Loucy (cell line): ENCODE data around the gene SRRD.

Experiments
- H2AFZ ChIP-seq: fragments of 200-600 bp; sonication (generic); 2 replicates; pipeline ENCODE4 v1.6.0; 2016; ENCODE audit warnings: antibody characterized with exemption, mild to moderate bottlenecking, low read length, moderate library complexity
- H3F3A ChIP-seq: fragments of 200-600 bp; 2 replicates; pipeline ENCODE4 v1.6.0; 2016; ENCODE audit warnings: antibody characterized with exemption, low read depth, mild to moderate bottlenecking
- H3K27me3 ChIP-seq: fragments of 200-600 bp; sonication (generic); 2 replicates; pipeline ENCODE4 v1.6.1; 2014; ENCODE audit warnings: low read length, mild to moderate bottlenecking; ENCODE audit not compliant: insufficient read depth, poor library complexity, severe bottlenecking
- H3K36me3 ChIP-seq: fragments of 200-600 bp; sonication (generic); 2 replicates; pipeline ENCODE4 v1.6.1; 2016; ENCODE audit warnings: low read length; ENCODE audit not compliant: insufficient read depth
- H3K4me1 ChIP-seq: fragments of 200-600 bp; sonication (generic); 2 replicates; pipeline ENCODE4 v1.5.1; 2014; ENCODE audit warnings: low read length, mild to moderate bottlenecking; ENCODE audit not compliant: insufficient read depth, poor library complexity, severe bottlenecking
- H3K4me2 ChIP-seq: fragments of 200-600 bp; sonication (generic); 2 replicates; pipeline ENCODE4 v1.6.0; 2014; ENCODE audit warnings: antibody characterized with exemption, low read length, low read depth, mild to moderate bottlenecking; ENCODE audit not compliant: poor library complexity, severe bottlenecking
- H3K4me3 ChIP-seq: fragments of 200-600 bp; sonication (generic); 2 replicates; pipeline ENCODE4 v1.5.1; 2014; ENCODE audit warnings: low read length, mild to moderate bottlenecking, mixed read lengths; ENCODE audit not compliant: poor library complexity, severe bottlenecking
- H3K79me2 ChIP-seq: fragments of 200-600 bp; sonication (generic); 2 replicates; pipeline ENCODE4 v1.6.1; 2014; ENCODE audit warnings: low read length; ENCODE audit not compliant: insufficient read depth
- H3K9ac ChIP-seq: fragments of 200-600 bp; sonication (generic); 2 replicates; pipeline ENCODE4 v1.6.0; 2014; ENCODE audit warnings: mild to moderate bottlenecking, low read depth, low read length, moderate library complexity; ENCODE audit not compliant: poor library complexity, severe bottlenecking
- H3K9me2 ChIP-seq: fragments of 200-600 bp; sonication (generic); replicated peaks from 2 replicates; pipeline ENCODE4 v1.6.1; 2016; ENCODE audit warnings: low read depth, low read length, mixed read lengths
- H3K9me3 ChIP-seq: fragments of 200-600 bp; sonication (generic); 2 replicates; pipeline ENCODE4 v1.6.1; 2014; ENCODE audit warnings: mild to moderate bottlenecking, antibody characterized with exemption, low read length, low read depth; ENCODE audit not compliant: insufficient read depth
- H4K20me1 ChIP-seq: fragments of 200-600 bp; sonication (generic); 2 replicates; pipeline ENCODE4 v1.6.0; 2014; ENCODE audit warnings: antibody characterized with exemption, low read length, mild to moderate bottlenecking; ENCODE audit not compliant: insufficient read depth, poor library complexity, severe bottlenecking
- CTCF ChIP-seq: fragments of 200-600 bp; sonication (generic); conservative IDR thresholded peaks from 2 replicates; pipeline ENCODE4 v1.5.1; 2014; ENCODE audit warnings: mild to moderate bottlenecking, antibody characterized with exemption, low read length
- EZH2phosphoT487 ChIP-seq: fragments of 200-600 bp; IDR thresholded peaks from 2 replicates; pipeline ENCODE4 v1.6.1; 2018; ENCODE audit warnings: antibody characterized with exemption, mild to moderate bottlenecking, moderate library complexity, borderline replicate concordance

SRRD gene

GRCh38 chr22:26536056-26536761 lies 52.5 kb downstream of the SRRD start:
- H3F3A ChIP-seq: no peaks in the 10 kb centered on the region
- H3K4me3 ChIP-seq: no peak overlapping the region
- TF ChIP-seq EZH2phosphoT487 (no peak), CTCF (no peak)
- no peaks in the 10 kb centered on the region for H3K27me3 ChIP-seq
- no peak overlapping the region for H2AFZ ChIP-seq
- no peaks in the 10 kb centered on the region for H4K20me1 ChIP-seq
- no peaks in the 10 kb centered on the region for H3K9me3 ChIP-seq
- no peaks in the 10 kb centered on the region for H3K9me2 ChIP-seq
- H3K4me2 ChIP-seq: no peak overlapping the region
- no peaks in the 10 kb centered on the region for H3K4me1 ChIP-seq
- no peaks in the 10 kb centered on the region for H3K79me2 ChIP-seq
- no peak overlapping the region for H3K9ac ChIP-seq
- H3K36me3 ChIP-seq: peaks cover 33% of the 10 kb centered on the region; the same call in 1 of the 2 replicates

- no peak overlapping the region for H2AFZ ChIP-seq
- H3K4me2 ChIP-seq: no peak overlapping the region
Measured at GRCh38 chr22:26536762-26537134, 53.1 kb downstream of the SRRD start.

GRCh38 chr22:26540119-26540518 lies 56.4 kb downstream of the SRRD start:
- Histone ChIP-seq H3K9ac (no peak overlapping the region), H3K9me2 (no peaks in the 10 kb centered on the region), H3K4me1 (peaks cover 19% of the 10 kb centered on the region), H2AFZ (no peak overlapping the region), H4K20me1 (no peaks in the 10 kb centered on the region), H3K4me2 (no peak overlapping the region), H3K79me2 (peaks cover 6% of the 10 kb centered on the region; the same call in 1 of the 2 replicates), H3F3A (no peaks in the 10 kb centered on the region), H3K36me3 (peaks cover 28% of the 10 kb centered on the region; the same call in 1 of the 2 replicates), H3K9me3 (no peaks in the 10 kb centered on the region), H3K4me3 (no peak overlapping the region), H3K27me3 (no peaks in the 10 kb centered on the region)
- TF ChIP-seq EZH2phosphoT487 (no peak), CTCF (no peak)

More at GRCh38 chr22:26536762-26537134, 53.1 kb downstream of the SRRD start:
- no peak for TF ChIP-seq EZH2phosphoT487
- no peak for TF ChIP-seq CTCF
- Histone ChIP-seq H4K20me1 (no peaks in the 10 kb centered on the region), H3K4me3 (no peak overlapping the region), H3F3A (no peaks in the 10 kb centered on the region), H3K9me3 (no peaks in the 10 kb centered on the region), H3K27me3 (no peaks in the 10 kb centered on the region), H3K36me3 (peaks cover 31% of the 10 kb centered on the region; the same call in 1 of the 2 replicates), H3K4me1 (no peaks in the 10 kb centered on the region), H3K9ac (no peak overlapping the region), H3K79me2 (no peaks in the 10 kb centered on the region), H3K9me2 (no peaks in the 10 kb centered on the region)
